Transverse colon (tissue), 3 donors: ENCODE data around the gene PREX1.

ENCODE experiments used
- EP300 ChIP-seq: sonication (generic); formaldehyde crosslinking; IDR thresholded peaks from one replicate; pipeline ENCODE4 v1.6.1; 2017; ENCODE audit warnings: antibody characterized with exemption, low read depth
- TF ChIP-seq, protein P1 (sequence below), 5 experiments: fragments of 200-600 bp in 3 of 5; fragments of 450-650 bp in 2 of 5; sonication (generic) in 3 of 5; IDR thresholded peaks; 1 replicate in 2 of 5; 2 replicates in 3 of 5; pipeline ENCODE4 v1.5.1; 2016 to 2017; ENCODE audit warnings: antibody characterized with exemption in 5 of 5, inconsistent platforms in 3 of 5, mild to moderate bottlenecking in 2 of 5, moderate library complexity in 1 of 5

DNA sequence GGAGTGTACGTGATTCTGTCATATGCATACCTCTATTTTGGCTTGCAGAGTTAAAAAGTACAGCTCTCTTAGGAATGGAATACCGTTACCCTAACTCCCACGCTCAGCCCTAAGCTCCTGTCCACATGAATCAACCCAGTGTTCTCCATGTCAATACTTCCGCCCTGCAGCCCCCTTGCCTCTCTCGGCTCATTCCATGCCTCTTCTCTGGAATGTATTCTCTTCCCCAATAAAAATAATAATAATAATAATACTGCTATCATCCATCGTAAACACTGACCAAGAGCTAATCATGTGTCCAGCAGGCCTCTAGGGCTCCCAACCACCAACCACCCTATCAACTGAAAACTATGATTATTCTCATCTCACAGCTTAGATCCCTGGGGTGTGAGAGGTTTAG lies 100.6 kb downstream of the PREX1 start:
- no peak for TF ChIP-seq EP300
- TF ChIP-seq, protein P1, sequence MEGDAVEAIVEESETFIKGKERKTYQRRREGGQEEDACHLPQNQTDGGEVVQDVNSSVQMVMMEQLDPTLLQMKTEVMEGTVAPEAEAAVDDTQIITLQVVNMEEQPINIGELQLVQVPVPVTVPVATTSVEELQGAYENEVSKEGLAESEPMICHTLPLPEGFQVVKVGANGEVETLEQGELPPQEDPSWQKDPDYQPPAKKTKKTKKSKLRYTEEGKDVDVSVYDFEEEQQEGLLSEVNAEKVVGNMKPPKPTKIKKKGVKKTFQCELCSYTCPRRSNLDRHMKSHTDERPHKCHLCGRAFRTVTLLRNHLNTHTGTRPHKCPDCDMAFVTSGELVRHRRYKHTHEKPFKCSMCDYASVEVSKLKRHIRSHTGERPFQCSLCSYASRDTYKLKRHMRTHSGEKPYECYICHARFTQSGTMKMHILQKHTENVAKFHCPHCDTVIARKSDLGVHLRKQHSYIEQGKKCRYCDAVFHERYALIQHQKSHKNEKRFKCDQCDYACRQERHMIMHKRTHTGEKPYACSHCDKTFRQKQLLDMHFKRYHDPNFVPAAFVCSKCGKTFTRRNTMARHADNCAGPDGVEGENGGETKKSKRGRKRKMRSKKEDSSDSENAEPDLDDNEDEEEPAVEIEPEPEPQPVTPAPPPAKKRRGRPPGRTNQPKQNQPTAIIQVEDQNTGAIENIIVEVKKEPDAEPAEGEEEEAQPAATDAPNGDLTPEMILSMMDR (IDR thresholded peaks at IDR 0.05): no peak
